Esophagus muscularis mucosa (tissue), 3 donors: ENCODE data around the gene TMEM59.

Experiments used
- CTCF ChIP-seq, 3 experiments: fragments of 200-600 bp in 2 of 3; fragments of 450-650 bp in 1 of 3; sonication (generic) in 2 of 3; IDR thresholded peaks; one replicate each; pipeline ENCODE4 v1.5.1; 2017 to 2019; ENCODE audit warnings: antibody characterized with exemption in 3 of 3, mild to moderate bottlenecking in 2 of 3, moderate library complexity in 1 of 3
- POLR2A ChIP-seq: fragments of 450-650 bp; IDR thresholded peaks from one replicate; pipeline ENCODE4 v1.6.1; 2017; ENCODE audit warnings: antibody characterized with exemption, moderate library complexity, mild to moderate bottlenecking, low read depth

GRCh38 chr1:54007613-54008012, 45.4 kb downstream of the TMEM59 start:
- TF ChIP-seq POLR2A (no peak), CTCF (IDR thresholded peaks at IDR 0.05) (no peak)
